ENCODE measurements around the gene BCL11A. TPM values are rescaled to one million over a fixed set of nuclear protein-coding genes. Genes with fewer than 3 reads are reported as not detected.

BCL11A gene
- total RNA-seq, 5 donors from 2014 or later (not counting 1 experiment from before 2014, with no cell fraction given), result 3.6 to 11.9 (median 5.6) TPM

DNA sequence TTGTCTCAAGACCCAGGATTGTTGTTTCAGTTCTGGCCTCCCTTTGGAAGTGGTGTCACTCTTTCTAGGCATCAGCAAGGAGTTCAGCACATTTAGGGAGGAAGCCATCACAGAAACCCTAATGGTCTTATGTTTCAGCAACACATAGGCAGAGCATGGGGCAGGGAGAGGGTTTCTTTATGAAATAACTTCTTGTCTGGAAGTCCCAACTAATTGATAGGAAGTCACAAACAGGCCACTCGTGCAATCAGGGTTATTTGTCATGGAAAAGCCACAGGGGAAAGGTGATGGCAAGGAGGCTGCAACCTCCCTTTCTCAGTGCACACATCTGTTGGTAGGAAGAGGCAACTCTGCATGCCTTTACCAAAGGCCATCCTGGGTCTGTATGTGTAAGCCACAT is 103.0 kb downstream of the BCL11A start:
- no peak overlapping the region for H3K4me3 Mint-ChIP-seq
- WGBS (ENCODE audit: insufficient coverage), result no CpG with 5 or more reads among the region's 1 CpG
- DNase-seq (no peak), ATAC-seq (replicated peaks in 1 of 4) (no peak)
- Histone ChIP-seq H3K9me3 (no peaks in the 10 kb centered on the region), H3K4me1 (ENCODE audit: control insufficient read depth in 1 of 2, extremely low read depth in 1 of 2, insufficient read depth in 2 of 2, low read length in 2 of 2) (peaks cover 0 to 3% of the 10 kb centered on the region in 2 experiments), H3K27me3 (replicated peaks in 1 of 2; ENCODE audit: control insufficient read depth in 2 of 2, extremely low read depth in 1 of 2, insufficient read depth in 2 of 2, low read length in 1 of 2) (peaks cover 0 to 3% of the 10 kb centered on the region in 2 experiments), H3K27ac (ENCODE audit: low read length) (no peak overlapping the region), H3K36me3 (ENCODE audit: control insufficient read depth in 2 of 2, extremely low read depth in 1 of 2, insufficient read depth in 1 of 2, low read length in 1 of 2) (no peaks in the 10 kb centered on the region), H3K4me3 (ENCODE audit: control insufficient read depth in 1 of 2, extremely low read depth in 1 of 2, low read length in 1 of 2) (no peak overlapping the region)
- H3K27me3 Mint-ChIP-seq, result no peaks in the 10 kb centered on the region
- H3K27ac Mint-ChIP-seq, result no peak overlapping the region
- POLR2A ChIA-PET, result no interaction called here
- H3K36me3 Mint-ChIP-seq, result no peaks in the 10 kb centered on the region
- CTCF ChIA-PET, result no interaction called here
- peaks cover 0 to 3% (median 0%) of the 10 kb centered on the region in 3 donors for H3K4me1 Mint-ChIP-seq
- H3K9me3 Mint-ChIP-seq, result no peaks in the 10 kb centered on the region

GRCh38 chr2:60447943-60448342 is 105.5 kb downstream of the BCL11A start:
- H3K27ac ChIP-seq (ENCODE audit: low read length), result no peak overlapping the region
- no peak overlapping the region for H3K4me3 ChIP-seq (ENCODE audit: control insufficient read depth in 1 of 2, extremely low read depth in 1 of 2, low read length in 1 of 2)

GRCh38 chr2:60446413-60447267 is 106.8 kb downstream of the BCL11A start:
- ATAC-seq (replicated peaks in 1 of 4), result no peak
- WGBS (ENCODE audit: insufficient coverage), result 82% methylated on average over 3 of the region's 8 CpGs
- POLR2A ChIA-PET, result no interaction called here
- Histone ChIP-seq H3K27ac (ENCODE audit: low read length) (no peak overlapping the region), H3K27me3 (replicated peaks in 1 of 2; ENCODE audit: control insufficient read depth in 2 of 2, extremely low read depth in 1 of 2, insufficient read depth in 2 of 2, low read length in 1 of 2) (peaks cover 0 to 5% of the 10 kb centered on the region in 2 experiments), H3K9me3 (no peaks in the 10 kb centered on the region), H3K4me1 (ENCODE audit: control insufficient read depth in 1 of 2, extremely low read depth in 1 of 2, insufficient read depth in 2 of 2, low read length in 2 of 2) (peaks cover 0 to 2% of the 10 kb centered on the region in 2 experiments), H3K36me3 (ENCODE audit: control insufficient read depth in 2 of 2, extremely low read depth in 1 of 2, insufficient read depth in 1 of 2, low read length in 1 of 2) (no peaks in the 10 kb centered on the region), H3K4me3 (ENCODE audit: control insufficient read depth in 1 of 2, extremely low read depth in 1 of 2, low read length in 1 of 2) (no peak overlapping the region)
- no peak for DNase-seq
- CTCF ChIA-PET, result no interaction called here
- Mint-ChIP-seq H3K27me3 (no peaks in the 10 kb centered on the region), H3K9me3 (no peaks in the 10 kb centered on the region), H3K4me3 (no peak overlapping the region), H3K4me1 (peaks cover 0 to 3% (median 0%) of the 10 kb centered on the region in 3 donors), H3K27ac (no peak overlapping the region), H3K36me3 (no peaks in the 10 kb centered on the region)

More at GRCh38 chr2:60447943-60448342, 105.5 kb downstream of the BCL11A start:
- Mint-ChIP-seq H3K36me3 (no peaks in the 10 kb centered on the region), H3K4me3 (no peak overlapping the region), H3K27ac (no peak overlapping the region), H3K9me3 (no peaks in the 10 kb centered on the region), H3K4me1 (peaks cover 0 to 3% (median 0%) of the 10 kb centered on the region in 3 donors), H3K27me3 (no peaks in the 10 kb centered on the region)
- no peak for DNase-seq
- Histone ChIP-seq H3K27me3 (replicated peaks in 1 of 2; ENCODE audit: control insufficient read depth in 2 of 2, extremely low read depth in 1 of 2, insufficient read depth in 2 of 2, low read length in 1 of 2) (peaks cover 0 to 3% of the 10 kb centered on the region in 2 experiments), H3K9me3 (no peaks in the 10 kb centered on the region), H3K36me3 (ENCODE audit: control insufficient read depth in 2 of 2, extremely low read depth in 1 of 2, insufficient read depth in 1 of 2, low read length in 1 of 2) (no peaks in the 10 kb centered on the region), H3K4me1 (ENCODE audit: control insufficient read depth in 1 of 2, extremely low read depth in 1 of 2, insufficient read depth in 2 of 2, low read length in 2 of 2) (peaks cover 0 to 2% of the 10 kb centered on the region in 2 experiments)
- WGBS (ENCODE audit: insufficient coverage), result 83% methylated on average over 1 of the region's 1 CpG
- CTCF ChIA-PET, result interaction anchor here in 1 of 2 donors (0.7 kb wide), 1 partner anchor 228 kb away, joined by 3 read pairs; no protein-coding TSS in a partner anchor
- ATAC-seq (replicated peaks in 1 of 4), result no peak
- POLR2A ChIA-PET, result no interaction called here

DNA sequence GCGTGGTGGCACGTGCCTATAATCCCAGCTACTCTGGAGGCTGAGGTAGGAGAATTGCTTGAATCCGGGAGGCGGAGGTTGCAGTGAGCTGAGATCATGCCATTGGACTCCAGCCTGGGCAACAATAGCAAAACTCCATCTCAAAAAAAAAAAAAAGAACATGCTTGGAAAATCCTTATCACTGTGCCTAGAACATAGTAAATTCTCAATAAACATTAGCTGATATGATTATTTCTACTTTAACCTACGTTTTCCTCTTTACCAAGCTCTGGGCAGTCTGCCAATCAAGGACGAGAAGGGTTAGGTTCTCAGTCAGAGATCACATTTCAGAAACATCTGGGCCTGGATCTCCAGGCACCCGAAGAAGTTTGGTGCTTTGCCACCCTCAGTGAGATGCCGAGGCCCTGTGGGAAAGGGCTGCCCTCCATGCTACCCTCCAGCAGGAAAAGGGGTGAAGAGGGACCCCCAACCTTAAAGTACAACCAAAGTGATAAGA is 107.7 kb downstream of the BCL11A start:
- 89% methylated on average over 3 of the region's 8 CpGs for WGBS (ENCODE audit: insufficient coverage)
- Mint-ChIP-seq H3K4me3 (no peak overlapping the region), H3K9me3 (no peaks in the 10 kb centered on the region), H3K4me1 (peaks cover 0 to 3% (median 0%) of the 10 kb centered on the region in 3 donors), H3K36me3 (no peaks in the 10 kb centered on the region), H3K27ac (no peak overlapping the region), H3K27me3 (no peaks in the 10 kb centered on the region)
- Histone ChIP-seq H3K36me3 (ENCODE audit: control insufficient read depth in 2 of 2, extremely low read depth in 1 of 2, insufficient read depth in 1 of 2, low read length in 1 of 2) (no peaks in the 10 kb centered on the region), H3K27ac (ENCODE audit: low read length) (no peak overlapping the region), H3K4me3 (ENCODE audit: control insufficient read depth in 1 of 2, extremely low read depth in 1 of 2, low read length in 1 of 2) (no peak overlapping the region), H3K4me1 (ENCODE audit: control insufficient read depth in 1 of 2, extremely low read depth in 1 of 2, insufficient read depth in 2 of 2, low read length in 2 of 2) (no peaks in the 10 kb centered on the region), H3K27me3 (replicated peaks in 1 of 2; ENCODE audit: control insufficient read depth in 2 of 2, extremely low read depth in 1 of 2, insufficient read depth in 2 of 2, low read length in 1 of 2) (peaks cover 0 to 5% of the 10 kb centered on the region in 2 experiments), H3K9me3 (no peaks in the 10 kb centered on the region)
- ChIA-PET POLR2A (no interaction called here), CTCF (interaction anchor here in 1 of 2 donors (0.7 kb wide), 2 partner anchors 454 to 1205 kb away, joined by 3 read pairs; no protein-coding TSS in a partner anchor)
- ATAC-seq (replicated peaks in 1 of 4), result no peak
- DNase-seq, result no peak

- H3K36me3 ChIP-seq (ENCODE audit: control insufficient read depth in 2 of 2, extremely low read depth in 1 of 2, insufficient read depth in 1 of 2, low read length in 1 of 2), result no peaks in the 10 kb centered on the region
- no peaks in the 10 kb centered on the region for H3K4me1 ChIP-seq (ENCODE audit: control insufficient read depth in 1 of 2, extremely low read depth in 1 of 2, insufficient read depth in 2 of 2, low read length in 2 of 2)
- H3K27me3 ChIP-seq (replicated peaks in 1 of 2; ENCODE audit: control insufficient read depth in 2 of 2, extremely low read depth in 1 of 2, insufficient read depth in 2 of 2, low read length in 1 of 2), result peaks cover 0 to 6% of the 10 kb centered on the region in 2 experiments
- H3K36me3 Mint-ChIP-seq, result no peaks in the 10 kb centered on the region
- H3K4me3 ChIP-seq (ENCODE audit: control insufficient read depth in 1 of 2, extremely low read depth in 1 of 2, low read length in 1 of 2), result no peak overlapping the region
- DNase-seq (no peak), ATAC-seq (replicated peaks in 1 of 4) (no peak)
- peaks cover 0 to 6% (median 0%) of the 10 kb centered on the region in 3 donors for H3K4me1 Mint-ChIP-seq
- POLR2A ChIA-PET, result no interaction called here
- H3K9me3 Mint-ChIP-seq, result no peaks in the 10 kb centered on the region
- WGBS (ENCODE audit: insufficient coverage), result no CpG with 5 or more reads among the region's 3 CpGs
- H3K4me3 Mint-ChIP-seq, result no peak overlapping the region
- H3K27me3 Mint-ChIP-seq, result peaks cover 0 to 3% of the 10 kb centered on the region in 2 donors
- no peak overlapping the region for H3K27ac ChIP-seq (ENCODE audit: low read length)
- H3K9me3 ChIP-seq, result no peaks in the 10 kb centered on the region
- CTCF ChIA-PET, result no interaction called here
- no peak overlapping the region for H3K27ac Mint-ChIP-seq
Observed at GRCh38 chr2:60442608-60443007, 110.8 kb downstream of the BCL11A start.

GRCh38 chr2:60441800-60442199 is 111.7 kb downstream of the BCL11A start:
- peaks cover 0 to 10% of the 10 kb centered on the region in 2 experiments for H3K27me3 ChIP-seq (replicated peaks in 1 of 2; ENCODE audit: control insufficient read depth in 2 of 2, extremely low read depth in 1 of 2, insufficient read depth in 2 of 2, low read length in 1 of 2)
- ATAC-seq (replicated peaks in 1 of 4) (no peak), DNase-seq (no peak)
- Mint-ChIP-seq H3K27ac (no peak overlapping the region), H3K9me3 (no peaks in the 10 kb centered on the region), H3K27me3 (peaks cover 0 to 3% of the 10 kb centered on the region in 2 donors), H3K4me3 (no peak overlapping the region), H3K36me3 (no peaks in the 10 kb centered on the region), H3K4me1 (peaks cover 0 to 6% (median 0%) of the 10 kb centered on the region in 3 donors)
- no CpG with 5 or more reads among the region's 5 CpGs for WGBS (ENCODE audit: insufficient coverage)
- no peak overlapping the region for H3K4me3 ChIP-seq (ENCODE audit: control insufficient read depth in 1 of 2, extremely low read depth in 1 of 2, low read length in 1 of 2)
- CTCF ChIA-PET, result no interaction called here
- H3K36me3 ChIP-seq (ENCODE audit: control insufficient read depth in 2 of 2, extremely low read depth in 1 of 2, insufficient read depth in 1 of 2, low read length in 1 of 2), result no peaks in the 10 kb centered on the region
- no peaks in the 10 kb centered on the region for H3K9me3 ChIP-seq
- no peaks in the 10 kb centered on the region for H3K4me1 ChIP-seq (ENCODE audit: control insufficient read depth in 1 of 2, extremely low read depth in 1 of 2, insufficient read depth in 2 of 2, low read length in 2 of 2)
- POLR2A ChIA-PET, result no interaction called here
- no peak overlapping the region for H3K27ac ChIP-seq (ENCODE audit: low read length)

Measured in T-cell (primary cell).